ENCODE results near the gene VAPA. TPM values are rescaled to one million over a fixed set of nuclear protein-coding genes. Genes with fewer than 3 reads are reported as not detected.
"Not testable (repeated sequence)": the region's sequence is repeated elsewhere in the genome, so short reads cannot be mapped to it uniquely, and the experiment has no call there.

The VAPA gene
- total and polyA plus RNA-seq, 10 donors = 53.1 to 290 (median 181) TPM

DNA sequence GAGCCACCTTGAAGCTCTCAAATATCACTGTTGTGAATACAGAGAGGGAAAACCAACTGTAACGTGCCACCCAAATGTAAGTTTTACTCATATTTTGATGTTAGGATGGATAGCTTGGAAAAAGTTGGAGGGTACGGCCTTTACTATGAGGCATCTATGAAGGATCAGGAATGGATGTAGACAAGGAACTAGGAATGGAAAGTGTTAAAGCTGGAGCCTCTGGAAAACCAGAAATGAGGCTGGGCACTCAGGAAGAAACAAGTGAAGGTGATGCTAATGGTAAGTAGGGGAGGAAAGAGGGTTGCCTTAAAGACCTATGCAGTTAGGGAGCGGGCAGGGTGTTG lies 27.8 kb upstream of the VAPA start:
- 95 to 97% (median 96%) methylated on average over 3 of the region's 3 CpGs for WGBS, 5 donors
- Histone ChIP-seq H3K27ac (no peak overlapping the region), H3K27me3 (replicated peaks in 1 of 7) (no peaks in the 10 kb centered on the region), H3K4me1 (no peaks in the 10 kb centered on the region), H3K9me3 (no peaks in the 10 kb centered on the region), H3K36me3 (no peaks in the 10 kb centered on the region), H3K4me3 (no peak overlapping the region)
- no peak for TF ChIP-seq POLR2AphosphoS5 (IDR thresholded peaks at IDR 0.05)
- TF ChIP-seq, protein P1, sequence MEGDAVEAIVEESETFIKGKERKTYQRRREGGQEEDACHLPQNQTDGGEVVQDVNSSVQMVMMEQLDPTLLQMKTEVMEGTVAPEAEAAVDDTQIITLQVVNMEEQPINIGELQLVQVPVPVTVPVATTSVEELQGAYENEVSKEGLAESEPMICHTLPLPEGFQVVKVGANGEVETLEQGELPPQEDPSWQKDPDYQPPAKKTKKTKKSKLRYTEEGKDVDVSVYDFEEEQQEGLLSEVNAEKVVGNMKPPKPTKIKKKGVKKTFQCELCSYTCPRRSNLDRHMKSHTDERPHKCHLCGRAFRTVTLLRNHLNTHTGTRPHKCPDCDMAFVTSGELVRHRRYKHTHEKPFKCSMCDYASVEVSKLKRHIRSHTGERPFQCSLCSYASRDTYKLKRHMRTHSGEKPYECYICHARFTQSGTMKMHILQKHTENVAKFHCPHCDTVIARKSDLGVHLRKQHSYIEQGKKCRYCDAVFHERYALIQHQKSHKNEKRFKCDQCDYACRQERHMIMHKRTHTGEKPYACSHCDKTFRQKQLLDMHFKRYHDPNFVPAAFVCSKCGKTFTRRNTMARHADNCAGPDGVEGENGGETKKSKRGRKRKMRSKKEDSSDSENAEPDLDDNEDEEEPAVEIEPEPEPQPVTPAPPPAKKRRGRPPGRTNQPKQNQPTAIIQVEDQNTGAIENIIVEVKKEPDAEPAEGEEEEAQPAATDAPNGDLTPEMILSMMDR (IDR thresholded peaks at IDR 0.05 in 8 of 11, conservative IDR thresholded peaks at IDR 0.05 in 3 of 11) = no peak
- DNase-seq = no peak
- intact Hi-C loops (cut with DNase I; ENCODE audit: low total_unique reads) = no loop called here

GRCh38 chr18:9887992-9888391 lies 25.8 kb upstream of the VAPA start:
- Histone ChIP-seq H3K4me3 (no peak overlapping the region), H3K36me3 (no peaks in the 10 kb centered on the region), H3K4me1 (no peaks in the 10 kb centered on the region), H3K27me3 (replicated peaks in 1 of 7) (no peaks in the 10 kb centered on the region), H3K9me3 (no peaks in the 10 kb centered on the region), H3K27ac (no peak overlapping the region)
- DNase-seq = no peak
- intact Hi-C loops (cut with DNase I; ENCODE audit: low total_unique reads) = no loop called here
- TF ChIP-seq, protein P1 (IDR thresholded peaks at IDR 0.05 in 8 of 11, conservative IDR thresholded peaks at IDR 0.05 in 3 of 11) = no peak
- TF ChIP-seq POLR2AphosphoS5 (IDR thresholded peaks at IDR 0.05) (no peak), POLR2A (IDR thresholded peaks at IDR 0.05) (no peak)
- WGBS, 5 donors = 91 to 96% (median 95%) methylated on average over 5 of the region's 5 CpGs

DNA sequence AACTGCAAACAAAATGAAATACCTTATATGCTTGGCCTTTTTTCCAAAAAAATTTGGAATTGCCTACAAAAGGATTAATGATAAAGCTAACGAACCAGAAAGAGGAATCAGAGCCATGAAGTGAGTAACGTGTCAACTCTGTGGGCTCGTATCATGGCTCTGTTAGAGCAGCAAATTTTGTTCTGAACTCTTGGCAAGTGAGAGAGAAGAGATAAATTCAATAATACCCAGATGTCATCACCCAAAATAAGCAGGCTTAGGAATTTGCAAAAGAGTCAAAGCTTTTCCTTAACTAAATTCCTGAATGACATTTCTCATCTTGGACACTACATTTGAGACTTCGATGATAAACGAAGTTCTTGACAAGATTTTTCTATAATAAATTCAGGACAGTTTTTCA lies 23.6 kb upstream of the VAPA start:
- Histone ChIP-seq H3K27me3 (replicated peaks in 1 of 7) (no peaks in the 10 kb centered on the region), H3K4me3 (no peak overlapping the region), H3K9me3 (no peaks in the 10 kb centered on the region), H3K36me3 (no peaks in the 10 kb centered on the region), H3K27ac (no peak overlapping the region), H3K4me1 (no peaks in the 10 kb centered on the region)
- 89 to 98% (median 93%) methylated on average over 5 of the region's 5 CpGs for WGBS, 5 donors
- DNase-seq = no peak
- TF ChIP-seq, protein P1 (IDR thresholded peaks at IDR 0.05 in 8 of 11, conservative IDR thresholded peaks at IDR 0.05 in 3 of 11) = no peak
- no peak for TF ChIP-seq POLR2A (IDR thresholded peaks at IDR 0.05)
- no peak for TF ChIP-seq POLR2AphosphoS5 (IDR thresholded peaks at IDR 0.05)
- intact Hi-C loops (cut with DNase I; ENCODE audit: low total_unique reads) = no loop called here

GRCh38 chr18:9890957-9891356 lies 22.9 kb upstream of the VAPA start:
- DNase-seq = no peak
- intact Hi-C loops (cut with DNase I; ENCODE audit: low total_unique reads) = no loop called here
- H3K4me1 ChIP-seq = no peaks in the 10 kb centered on the region
- TF ChIP-seq POLR2AphosphoS5 (IDR thresholded peaks at IDR 0.05) = no peak
- TF ChIP-seq, protein P1 (IDR thresholded peaks at IDR 0.05 in 8 of 11, conservative IDR thresholded peaks at IDR 0.05 in 3 of 11) = no peak
- no peak for TF ChIP-seq POLR2A (IDR thresholded peaks at IDR 0.05)
- no peaks in the 10 kb centered on the region for H3K36me3 ChIP-seq
- H3K9me3 ChIP-seq = no peaks in the 10 kb centered on the region
- no peak overlapping the region for H3K27ac ChIP-seq
- H3K4me3 ChIP-seq = no peak overlapping the region
- WGBS, 5 donors = 68 to 94% (median 92%) methylated on average over 1 of the region's 1 CpG
- no peaks in the 10 kb centered on the region for H3K27me3 ChIP-seq (replicated peaks in 1 of 7)

- H3K4me3 ChIP-seq; H3K27me3 ChIP-seq (replicated peaks in 1 of 7); H3K27ac ChIP-seq; DNase-seq; H3K9me3 ChIP-seq; H3K36me3 ChIP-seq; H3K4me1 ChIP-seq; intact Hi-C loops (cut with DNase I; ENCODE audit: low total_unique reads): not testable (repeated sequence)
- WGBS, 5 donors = 75 to 89% (median 83%) methylated on average over 4 of the region's 4 CpGs
These were observed 22.3 kb upstream of the VAPA start for GRCh38 chr18:9891515-9891914.

Measured in spleen (tissue), 11 donors.